Keratinocyte (primary cell): Measurements from ENCODE around the gene LSM11.

ENCODE experiments used
- CTCF ChIP-seq, 3 experiments: IDR thresholded peaks in 1 of 3; conservative IDR thresholded peaks in 1 of 3; optimal IDR thresholded peaks in 1 of 3; 2 replicates in 2 of 3; 3 replicates in 1 of 3; pipeline versions ENCODE3 to v1.5.1; 2011; ENCODE audit warnings: low read length in 3 of 3, mild to moderate bottlenecking in 3 of 3, moderate library complexity in 2 of 3, control low read depth in 1 of 3, inconsistent platforms in 1 of 3; ENCODE audit not compliant: insufficient read depth in 2 of 3; ENCODE audit errors: extremely low read depth in 1 of 3
- EZH2 ChIP-seq: IDR thresholded peaks from one replicate; pipeline ENCODE4 v1.6.1; 2012; ENCODE audit warnings: inconsistent platforms, mild to moderate bottlenecking, low read length, moderate library complexity

- TF ChIP-seq CTCF (optimal IDR thresholded peaks at IDR 0.05 in 1 of 3, IDR thresholded peaks at IDR 0.05 in 1 of 3, conservative IDR thresholded peaks at IDR 0.05 in 1 of 3; ENCODE audit: extremely low read depth in 1 of 3, insufficient read depth in 2 of 3, low read length in 3 of 3) (no peak), EZH2 (no peak)
These were observed 15.2 kb downstream of the LSM11 start for GRCh38 chr5:157758706-157759105.
